PFSK-1 (cell line): ENCODE data around the gene FAM210B.

ENCODE experiments used
- FOXP2 ChIP-seq: optimal IDR thresholded peaks from 2 replicates; pipeline ENCODE3; 2011; ENCODE audit warnings: borderline replicate concordance, control low read depth, inconsistent platforms; ENCODE audit not compliant: insufficient read depth; ENCODE audit errors: extremely low read length, extremely low read depth
- POLR2AphosphoS5 ChIP-seq: IDR thresholded peaks from 2 replicates; pipeline ENCODE4 v1.6.1; 2012; ENCODE audit warnings: low read depth, mild to moderate bottlenecking, control low read depth, low read length, moderate library complexity
- SIN3A ChIP-seq: IDR thresholded peaks from 2 replicates; pipeline ENCODE4 v1.6.1; 2012; ENCODE audit warnings: mild to moderate bottlenecking, low read length, moderate library complexity, borderline replicate concordance; ENCODE audit not compliant: insufficient read depth
- TAF1 ChIP-seq: IDR thresholded peaks from 2 replicates; pipeline ENCODE4 v1.6.1; 2012; ENCODE audit warnings: low read length, control low read depth, borderline replicate concordance; ENCODE audit not compliant: insufficient read depth
- TF ChIP-seq, protein P1 (sequence below), 2 experiments: IDR thresholded peaks; 2 replicates each; pipeline versions ENCODE4 v1.6.1 to v1.8.0; 2011 to 2012; ENCODE audit warnings: low read depth in 2 of 2, low read length in 2 of 2, control low read depth in 1 of 2, inconsistent platforms in 1 of 2, mild to moderate bottlenecking in 1 of 2, moderate library complexity in 1 of 2; ENCODE audit not compliant: insufficient read depth in 1 of 2

Gene FAM210B

DNA sequence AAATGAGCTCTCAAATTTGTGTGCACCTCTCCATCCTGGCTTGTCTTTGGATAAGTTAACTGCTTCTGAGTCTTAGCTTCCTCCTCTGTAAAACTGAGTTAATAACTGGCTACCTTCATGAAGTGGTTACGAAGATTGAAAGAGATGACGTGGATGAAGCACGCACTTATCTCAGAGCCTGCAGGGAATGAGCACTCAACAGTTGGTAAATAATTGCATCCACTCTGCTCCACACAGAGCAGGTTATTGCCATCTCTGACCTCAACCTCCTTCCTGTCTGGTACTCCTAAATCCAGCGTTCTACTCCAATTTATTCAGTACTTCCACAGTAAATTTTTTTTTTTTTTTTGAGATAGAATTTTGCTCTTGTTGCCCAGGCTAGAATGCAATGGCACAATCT, 26.4 kb downstream of the FAM210B start:
- TF ChIP-seq SIN3A, result no peak
- TF ChIP-seq FOXP2, result no peak
- no peak for TF ChIP-seq TAF1
- TF ChIP-seq, protein P1, sequence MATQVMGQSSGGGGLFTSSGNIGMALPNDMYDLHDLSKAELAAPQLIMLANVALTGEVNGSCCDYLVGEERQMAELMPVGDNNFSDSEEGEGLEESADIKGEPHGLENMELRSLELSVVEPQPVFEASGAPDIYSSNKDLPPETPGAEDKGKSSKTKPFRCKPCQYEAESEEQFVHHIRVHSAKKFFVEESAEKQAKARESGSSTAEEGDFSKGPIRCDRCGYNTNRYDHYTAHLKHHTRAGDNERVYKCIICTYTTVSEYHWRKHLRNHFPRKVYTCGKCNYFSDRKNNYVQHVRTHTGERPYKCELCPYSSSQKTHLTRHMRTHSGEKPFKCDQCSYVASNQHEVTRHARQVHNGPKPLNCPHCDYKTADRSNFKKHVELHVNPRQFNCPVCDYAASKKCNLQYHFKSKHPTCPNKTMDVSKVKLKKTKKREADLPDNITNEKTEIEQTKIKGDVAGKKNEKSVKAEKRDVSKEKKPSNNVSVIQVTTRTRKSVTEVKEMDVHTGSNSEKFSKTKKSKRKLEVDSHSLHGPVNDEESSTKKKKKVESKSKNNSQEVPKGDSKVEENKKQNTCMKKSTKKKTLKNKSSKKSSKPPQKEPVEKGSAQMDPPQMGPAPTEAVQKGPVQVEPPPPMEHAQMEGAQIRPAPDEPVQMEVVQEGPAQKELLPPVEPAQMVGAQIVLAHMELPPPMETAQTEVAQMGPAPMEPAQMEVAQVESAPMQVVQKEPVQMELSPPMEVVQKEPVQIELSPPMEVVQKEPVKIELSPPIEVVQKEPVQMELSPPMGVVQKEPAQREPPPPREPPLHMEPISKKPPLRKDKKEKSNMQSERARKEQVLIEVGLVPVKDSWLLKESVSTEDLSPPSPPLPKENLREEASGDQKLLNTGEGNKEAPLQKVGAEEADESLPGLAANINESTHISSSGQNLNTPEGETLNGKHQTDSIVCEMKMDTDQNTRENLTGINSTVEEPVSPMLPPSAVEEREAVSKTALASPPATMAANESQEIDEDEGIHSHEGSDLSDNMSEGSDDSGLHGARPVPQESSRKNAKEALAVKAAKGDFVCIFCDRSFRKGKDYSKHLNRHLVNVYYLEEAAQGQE (IDR thresholded peaks at IDR 0.05; ENCODE audit: insufficient read depth in 1 of 2, low read depth in 2 of 2, low read length in 2 of 2), result no peak

DNA sequence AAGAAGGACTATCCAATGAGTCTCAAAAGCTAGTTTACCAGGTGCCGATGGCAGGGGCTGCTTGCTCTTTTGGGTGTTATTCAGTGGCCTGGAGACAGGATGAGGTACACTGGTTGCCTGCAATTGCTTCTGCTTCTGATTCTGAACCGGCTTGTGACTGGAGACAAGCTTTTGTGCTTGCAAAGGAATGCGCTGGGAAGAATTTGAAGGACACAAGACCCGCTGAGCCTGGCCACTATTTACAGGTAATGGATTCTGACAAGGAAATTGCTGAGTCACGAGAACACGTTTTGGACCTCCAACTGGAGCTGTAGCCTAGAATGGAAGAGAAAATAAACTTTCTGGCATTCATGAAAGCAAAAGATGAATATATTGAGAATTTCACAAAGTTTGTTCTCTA, 27.4 kb downstream of the FAM210B start:
- TF ChIP-seq, protein P1 (IDR thresholded peaks at IDR 0.05; ENCODE audit: insufficient read depth in 1 of 2, low read depth in 2 of 2, low read length in 2 of 2), result no peak
- TF ChIP-seq SIN3A (no peak), TAF1 (no peak), POLR2AphosphoS5 (no peak), FOXP2 (no peak)

DNA sequence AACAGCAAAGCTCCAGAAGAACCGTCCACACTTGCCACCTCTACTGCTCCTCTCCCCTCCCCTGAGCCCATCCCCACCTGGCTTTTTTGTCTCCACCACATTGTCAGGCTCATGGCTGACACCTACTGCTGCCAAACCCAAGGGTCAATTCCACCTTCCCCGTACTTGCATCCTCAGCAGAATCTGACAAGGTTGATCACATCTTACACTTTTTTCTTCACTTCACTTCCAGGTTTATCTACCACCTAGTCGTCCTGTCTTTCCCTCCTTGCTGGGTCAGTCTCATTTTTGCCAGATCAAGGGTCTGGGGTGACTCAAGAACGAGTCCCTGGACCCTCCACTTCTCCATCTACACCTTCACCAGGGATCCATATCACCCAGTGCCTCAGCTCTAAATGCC, 30.1 kb downstream of the FAM210B start:
- TF ChIP-seq POLR2AphosphoS5 (no peak), SIN3A (no peak), FOXP2 (no peak), TAF1 (no peak)
- TF ChIP-seq, protein P1 (IDR thresholded peaks at IDR 0.05; ENCODE audit: insufficient read depth in 1 of 2, low read depth in 2 of 2, low read length in 2 of 2), result no peak

DNA sequence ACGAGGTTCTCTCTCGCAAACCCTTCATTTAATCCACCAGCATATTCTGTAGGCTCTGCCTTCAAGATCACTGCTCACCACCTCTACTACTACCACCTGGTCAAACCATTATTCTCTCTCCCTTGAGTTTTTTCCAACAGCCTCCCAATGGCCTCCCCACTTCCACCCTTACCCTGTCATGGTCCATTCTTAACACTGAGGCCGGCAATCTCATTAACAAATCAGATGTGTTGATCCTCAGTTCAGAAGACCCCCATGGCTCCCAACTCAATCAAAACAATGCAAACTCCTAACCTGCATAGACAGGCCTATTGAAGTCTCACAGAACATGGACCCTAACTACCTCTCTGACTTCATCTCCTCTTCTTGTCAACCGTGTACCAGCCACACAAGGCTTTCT, 31.0 kb downstream of the FAM210B start:
- TF ChIP-seq POLR2AphosphoS5, result no peak

DNA sequence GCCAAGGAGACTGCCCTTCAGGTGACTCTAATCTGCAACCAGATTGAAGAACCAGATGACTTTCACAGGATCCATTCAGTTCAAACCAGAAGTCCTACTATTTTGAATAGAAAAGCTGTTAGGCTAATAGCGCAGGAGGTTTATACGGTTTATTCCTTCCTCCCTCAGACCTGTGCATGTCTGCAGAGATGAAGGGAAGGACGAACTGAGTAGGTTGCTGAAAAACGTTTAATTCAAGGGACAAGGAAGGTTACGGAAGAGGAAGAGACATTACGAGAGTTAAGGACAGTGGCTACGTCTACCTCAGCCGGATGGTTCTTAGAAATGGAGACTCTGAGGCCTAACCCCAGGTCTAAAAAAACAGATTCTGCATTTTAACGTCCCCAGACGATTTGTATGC, 32.3 kb downstream of the FAM210B start:
- TF ChIP-seq POLR2AphosphoS5 (peak; percentile 16; the same call in 1 of the 2 replicates), TAF1 (no peak)

DNA sequence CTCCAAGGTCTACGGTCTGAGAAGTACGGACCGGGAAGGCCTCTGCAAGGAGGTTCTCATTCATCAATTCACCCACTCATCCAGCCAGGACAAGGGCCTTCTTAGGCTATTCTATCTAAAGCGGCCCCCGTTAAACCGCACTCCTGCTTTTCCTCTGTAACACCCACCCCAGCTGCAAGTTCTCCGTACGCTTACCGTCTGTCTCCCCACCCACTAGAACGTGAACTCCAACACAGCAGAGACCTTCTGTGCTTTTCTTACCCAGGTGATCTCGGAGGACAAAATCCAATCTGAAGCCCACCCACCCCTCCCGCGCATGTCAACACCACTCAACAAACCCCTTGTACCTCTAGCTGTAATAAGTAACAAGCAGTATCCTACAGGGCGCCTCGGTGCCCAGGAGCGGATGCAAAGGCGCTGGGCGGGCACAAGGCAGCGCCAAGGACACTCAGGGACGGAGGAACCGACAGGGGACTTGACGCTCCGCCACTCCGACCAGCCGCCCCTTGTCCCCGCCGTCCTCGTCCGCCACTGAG, 32.9 kb downstream of the FAM210B start:
- no peak for TF ChIP-seq SIN3A
- no peak for TF ChIP-seq POLR2AphosphoS5
- no peak for TF ChIP-seq TAF1
- TF ChIP-seq, protein P1 (IDR thresholded peaks at IDR 0.05; ENCODE audit: insufficient read depth in 1 of 2, low read depth in 2 of 2, low read length in 2 of 2), result no peak
- no peak for TF ChIP-seq FOXP2
